Astrocyte (in vitro differentiated cells and primary cell): ENCODE results near the gene ABCG8. TPM values are rescaled to one million over a fixed set of nuclear protein-coding genes. Genes with fewer than 3 reads are reported as not detected.

Experiments
- DNase-seq: peaks from one replicate; pipeline ENCODE4 v3.0.0-alpha.2; 2010; ENCODE audit warnings: low read depth
- FAIRE-seq: peaks from 2 replicates; lab custom pipeline; 2011; peaks lifted over from hg19 to GRCh38; lab: Jason Lieb, UNC
- H2AFZ ChIP-seq: 2 replicates; pipeline ENCODE4 v1.6.0; 2012; ENCODE audit warnings: low read depth, low read length, inconsistent platforms
- H3K27ac ChIP-seq: 2 replicates; pipeline ENCODE4 v1.5.1; 2011; ENCODE audit warnings: low read depth, low read length, inconsistent platforms
- H3K27me3 ChIP-seq: 2 replicates; pipeline ENCODE4 v1.6.0; 2011; ENCODE audit warnings: low read length, inconsistent platforms; ENCODE audit not compliant: insufficient read depth
- H3K36me3 ChIP-seq: 2 replicates; pipeline ENCODE4 v1.5.1; 2011; ENCODE audit warnings: low read length, inconsistent platforms; ENCODE audit not compliant: insufficient read depth
- H3K4me1 ChIP-seq: 2 replicates; pipeline ENCODE4 v1.5.1; 2011; ENCODE audit warnings: low read length, inconsistent platforms; ENCODE audit not compliant: insufficient read depth
- H3K4me2 ChIP-seq: 2 replicates; pipeline ENCODE4 v1.6.0; 2012; ENCODE audit warnings: low read length, inconsistent platforms
- H3K4me3 ChIP-seq: 2 replicates; pipeline ENCODE4 v1.5.1; 2011; ENCODE audit warnings: low read depth, mild to moderate bottlenecking, low read length, inconsistent platforms; ENCODE audit not compliant: insufficient read depth
- H3K79me2 ChIP-seq: 2 replicates; pipeline ENCODE4 v1.6.0; 2012; ENCODE audit warnings: mild to moderate bottlenecking, low read length, inconsistent platforms; ENCODE audit not compliant: insufficient read depth
- H3K9ac ChIP-seq: 2 replicates; pipeline ENCODE4 v1.6.0; 2012; ENCODE audit warnings: mild to moderate bottlenecking, low read length, inconsistent platforms
- H3K9me3 ChIP-seq: 2 replicates; pipeline ENCODE4 v1.5.1; 2012; ENCODE audit warnings: low read depth, mild to moderate bottlenecking, low read length, inconsistent platforms; ENCODE audit not compliant: insufficient read depth
- H4K20me1 ChIP-seq: 2 replicates; pipeline ENCODE4 v1.6.0; 2012; ENCODE audit warnings: low read length, inconsistent platforms; ENCODE audit not compliant: insufficient read depth
- H3K27ac Mint-ChIP-seq: one replicate; pipeline ENCODE4 v1.8.0; 2021; ENCODE audit warnings: mild to moderate bottlenecking, mixed read lengths; ENCODE audit not compliant: unreplicated experiment
- H3K27me3 Mint-ChIP-seq: one replicate; pipeline ENCODE4 v1.8.0; 2021; ENCODE audit warnings: low read depth, mixed read lengths; ENCODE audit not compliant: unreplicated experiment
- H3K36me3 Mint-ChIP-seq: one replicate; pipeline ENCODE4 v1.8.0; 2021; ENCODE audit warnings: low read depth, mixed read lengths; ENCODE audit not compliant: unreplicated experiment
- H3K4me1 Mint-ChIP-seq: one replicate; pipeline ENCODE4 v1.8.0; 2021; ENCODE audit warnings: low read depth, mixed read lengths; ENCODE audit not compliant: unreplicated experiment
- H3K4me3 Mint-ChIP-seq: one replicate; pipeline ENCODE4 v1.8.0; 2021; ENCODE audit warnings: mild to moderate bottlenecking, moderate library complexity, mixed read lengths; ENCODE audit not compliant: unreplicated experiment
- H3K9me3 Mint-ChIP-seq: one replicate; pipeline ENCODE4 v1.8.0; 2021; ENCODE audit warnings: mild to moderate bottlenecking, mixed read lengths; ENCODE audit not compliant: unreplicated experiment
- CTCF ChIP-seq: IDR thresholded peaks from 2 replicates; pipeline ENCODE4 v1.5.1; 2011; ENCODE audit warnings: low read depth, mild to moderate bottlenecking, inconsistent platforms, low read length, moderate library complexity; ENCODE audit not compliant: insufficient read depth
- EZH2 ChIP-seq: IDR thresholded peaks from 2 replicates; pipeline ENCODE4 v1.6.1; 2012; ENCODE audit warnings: mild to moderate bottlenecking, low read length, inconsistent platforms; ENCODE audit not compliant: insufficient read depth
- total RNA-seq: library from RNA; stranded (reverse); gene quantifications from 2 replicates; pipeline ENCODE4 v1.2.1, GENCODE V29; 2021

The ABCG8 gene
- total RNA-seq, 1 donor from 2014 or later: not detected

GRCh38 chr2:43853141-43854081 lies 14.6 kb downstream of the ABCG8 start:
- Mint-ChIP-seq H3K9me3 (peaks cover 15% of the 10 kb centered on the region), H3K27ac (no peak overlapping the region), H3K4me3 (no peak overlapping the region), H3K4me1 (no peaks in the 10 kb centered on the region), H3K36me3 (peaks cover 6% of the 10 kb centered on the region), H3K27me3 (peaks cover 58% of the 10 kb centered on the region)
- Histone ChIP-seq H3K4me2 (no peak overlapping the region), H3K27ac (no peak overlapping the region), H3K27me3 (peaks cover 37% of the 10 kb centered on the region), H3K9me3 (no peaks in the 10 kb centered on the region), H3K36me3 (no peaks in the 10 kb centered on the region), H2AFZ (no peak overlapping the region), H3K4me1 (no peaks in the 10 kb centered on the region), H4K20me1 (no peaks in the 10 kb centered on the region), H3K79me2 (no peaks in the 10 kb centered on the region), H3K4me3 (no peak overlapping the region), H3K9ac (no peak overlapping the region)
- FAIRE-seq (no peak), DNase-seq (no peak)
- TF ChIP-seq CTCF: no peak
- no peak for TF ChIP-seq EZH2

- no peak for DNase-seq
- Mint-ChIP-seq H3K27ac (no peak overlapping the region), H3K36me3 (peaks cover 6% of the 10 kb centered on the region), H3K4me1 (no peaks in the 10 kb centered on the region), H3K4me3 (no peak overlapping the region), H3K9me3 (peaks cover 18% of the 10 kb centered on the region), H3K27me3 (peaks cover 71% of the 10 kb centered on the region)
- Histone ChIP-seq H3K9ac (no peak overlapping the region), H3K9me3 (no peaks in the 10 kb centered on the region), H3K4me3 (no peak overlapping the region), H3K27me3 (peaks cover 50% of the 10 kb centered on the region), H2AFZ (no peak overlapping the region), H3K79me2 (no peaks in the 10 kb centered on the region), H4K20me1 (no peaks in the 10 kb centered on the region), H3K36me3 (no peaks in the 10 kb centered on the region), H3K4me2 (no peak overlapping the region), H3K27ac (no peak overlapping the region), H3K4me1 (no peaks in the 10 kb centered on the region)
- no peak for FAIRE-seq
- no peak for TF ChIP-seq CTCF
- no peak for TF ChIP-seq EZH2
Observed at GRCh38 chr2:43854671-43855070, 15.9 kb downstream of the ABCG8 start.

- Histone ChIP-seq H3K27me3 (peaks cover 54% of the 10 kb centered on the region), H3K4me3 (no peak overlapping the region), H3K79me2 (no peaks in the 10 kb centered on the region), H3K4me2 (no peak overlapping the region), H3K9me3 (no peaks in the 10 kb centered on the region), H3K9ac (no peak overlapping the region), H3K36me3 (no peaks in the 10 kb centered on the region), H3K27ac (no peak overlapping the region), H2AFZ (no peak overlapping the region), H3K4me1 (no peaks in the 10 kb centered on the region), H4K20me1 (no peaks in the 10 kb centered on the region)
- Mint-ChIP-seq H3K9me3 (peaks cover 18% of the 10 kb centered on the region), H3K4me3 (no peak overlapping the region), H3K27me3 (peaks cover 77% of the 10 kb centered on the region), H3K27ac (no peak overlapping the region), H3K4me1 (no peaks in the 10 kb centered on the region), H3K36me3 (peaks cover 6% of the 10 kb centered on the region)
- TF ChIP-seq EZH2: no peak
- TF ChIP-seq CTCF: no peak
- DNase-seq (no peak), FAIRE-seq (no peak)
Observed at GRCh38 chr2:43855292-43855691, 16.5 kb downstream of the ABCG8 start.
